Peyer's patch (tissue), 4 donors: ENCODE data around the gene PLEKHA6. TPM values are rescaled to one million over a fixed set of nuclear protein-coding genes. Genes with fewer than 3 reads are reported as not detected.

ENCODE experiments used
- DNase-seq, 3 donors: peaks; one replicate each; pipeline ENCODE4 v3.0.0-alpha.2; 2017 to 2019
- H3K27ac ChIP-seq, 4 donors: fragments of 200-600 bp; sonication (generic); one replicate each; pipeline ENCODE4 v1.5.1; 2016 to 2019
- H3K27me3 ChIP-seq, 2 donors: fragments of 200-600 bp; sonication (generic); one replicate each; pipeline ENCODE4 v1.5.1; 2019
- H3K36me3 ChIP-seq, 3 donors: fragments of 200-600 bp; sonication (generic); one replicate each; pipeline ENCODE4 v1.5.1; 2016 to 2019
- H3K4me1 ChIP-seq, 4 donors: fragments of 200-600 bp; sonication (generic); one replicate each; pipeline ENCODE4 v1.5.1; 2016 to 2019
- H3K4me3 ChIP-seq, 4 donors: fragments of 200-600 bp; sonication (generic); 1 replicate in 3 of 4; 2 replicates in 1 of 4; pipeline ENCODE4 v1.5.1; 2016 to 2019; ENCODE audit warnings: mild to moderate bottlenecking in 1 of 4
- H3K9me3 ChIP-seq, 4 donors: fragments of 200-600 bp; sonication (generic); one replicate each; pipeline ENCODE4 v1.5.1; 2016 to 2019; ENCODE audit warnings: mild to moderate bottlenecking in 1 of 4
- POLR2A ChIP-seq, 2 donors: fragments of 450-650 bp; IDR thresholded peaks; one replicate each; pipeline ENCODE4 v1.5.1; 2017; ENCODE audit warnings: antibody characterized with exemption in 2 of 2, mild to moderate bottlenecking in 2 of 2, moderate library complexity in 2 of 2
- total RNA-seq, 4 donors: library from RNA; depleted of rRNA; stranded (reverse); fragments of >200 nt; gene quantifications; one replicate each; pipeline ENCODE4 v1.1.0, GENCODE V29; 2016
- TF ChIP-seq, protein P1 (sequence below), 6 experiments: fragments of 450-650 bp in 4 of 6; fragments of 200-600 bp in 2 of 6; sonication (generic) in 1 of 6; IDR thresholded peaks; one replicate each; pipeline ENCODE4 v1.5.1; 2017 to 2019; ENCODE audit warnings: antibody characterized with exemption in 6 of 6, mild to moderate bottlenecking in 3 of 6, moderate library complexity in 1 of 6

Gene PLEKHA6, protein sequence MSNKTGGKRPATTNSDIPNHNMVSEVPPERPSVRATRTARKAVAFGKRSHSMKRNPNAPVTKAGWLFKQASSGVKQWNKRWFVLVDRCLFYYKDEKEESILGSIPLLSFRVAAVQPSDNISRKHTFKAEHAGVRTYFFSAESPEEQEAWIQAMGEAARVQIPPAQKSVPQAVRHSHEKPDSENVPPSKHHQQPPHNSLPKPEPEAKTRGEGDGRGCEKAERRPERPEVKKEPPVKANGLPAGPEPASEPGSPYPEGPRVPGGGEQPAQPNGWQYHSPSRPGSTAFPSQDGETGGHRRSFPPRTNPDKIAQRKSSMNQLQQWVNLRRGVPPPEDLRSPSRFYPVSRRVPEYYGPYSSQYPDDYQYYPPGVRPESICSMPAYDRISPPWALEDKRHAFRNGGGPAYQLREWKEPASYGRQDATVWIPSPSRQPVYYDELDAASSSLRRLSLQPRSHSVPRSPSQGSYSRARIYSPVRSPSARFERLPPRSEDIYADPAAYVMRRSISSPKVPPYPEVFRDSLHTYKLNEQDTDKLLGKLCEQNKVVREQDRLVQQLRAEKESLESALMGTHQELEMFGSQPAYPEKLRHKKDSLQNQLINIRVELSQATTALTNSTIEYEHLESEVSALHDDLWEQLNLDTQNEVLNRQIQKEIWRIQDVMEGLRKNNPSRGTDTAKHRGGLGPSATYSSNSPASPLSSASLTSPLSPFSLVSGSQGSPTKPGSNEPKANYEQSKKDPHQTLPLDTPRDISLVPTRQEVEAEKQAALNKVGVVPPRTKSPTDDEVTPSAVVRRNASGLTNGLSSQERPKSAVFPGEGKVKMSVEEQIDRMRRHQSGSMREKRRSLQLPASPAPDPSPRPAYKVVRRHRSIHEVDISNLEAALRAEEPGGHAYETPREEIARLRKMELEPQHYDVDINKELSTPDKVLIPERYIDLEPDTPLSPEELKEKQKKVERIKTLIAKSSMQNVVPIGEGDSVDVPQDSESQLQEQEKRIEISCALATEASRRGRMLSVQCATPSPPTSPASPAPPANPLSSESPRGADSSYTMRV
- total RNA-seq: 10 to 100 TPM; 57.3 to 91.6 (median 70.2) TPM

DNA sequence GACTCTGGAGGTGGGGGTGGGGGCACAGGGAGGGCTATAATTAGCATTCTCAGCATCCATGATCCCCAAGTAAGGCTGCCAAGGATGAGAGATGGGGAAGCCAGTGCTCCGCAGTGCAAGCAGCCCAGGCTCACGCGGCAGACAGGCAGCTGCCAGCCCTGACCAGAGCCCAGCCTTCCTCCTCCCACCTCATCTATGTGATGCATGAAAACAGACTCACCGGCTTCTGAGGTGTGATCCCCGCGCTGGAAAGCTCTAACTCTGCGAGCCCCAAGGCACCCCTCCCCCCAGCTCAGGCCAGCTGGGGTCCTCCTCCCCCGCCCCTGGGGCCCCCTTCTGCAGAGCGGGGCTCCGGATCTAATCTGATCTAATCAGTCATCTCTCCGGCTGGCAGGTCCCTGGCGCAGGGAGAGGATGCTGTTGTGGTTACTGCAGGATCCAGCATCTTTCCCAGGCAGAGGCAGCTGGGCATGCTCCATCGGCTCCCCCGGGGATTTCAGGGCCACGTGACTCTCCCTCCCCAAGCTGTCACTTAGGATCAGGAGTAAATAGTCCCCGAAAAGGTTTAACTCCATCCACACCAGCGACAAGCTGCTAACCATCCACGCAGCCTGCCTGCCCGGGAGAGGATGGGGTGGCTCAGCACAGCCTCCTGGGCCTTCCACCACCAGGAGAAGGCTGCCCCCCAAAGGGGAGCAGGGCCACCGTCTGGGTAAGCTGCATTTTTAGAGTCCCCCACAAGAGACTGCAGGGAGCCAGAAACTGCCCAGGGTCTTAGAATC lies at the start of gene PLEKHA6:
PLEKHA6 (minus strand) TSS at position 456 of the 782 bp plus-strand sequence. CDS start 86,202 bp downstream, outside the sequence.
- Histone ChIP-seq H3K27ac (peak within 1 kb of the TSS in 3 of 4 donors; percentile 10 to 31 (median 11)), H3K27me3 (no peaks in the 10 kb centered on the region), H3K4me3 (no peak within 1 kb of the TSS), H3K9me3 (no peaks in the 10 kb centered on the region), H3K36me3 (no peaks in the 10 kb centered on the region), H3K4me1 (peaks cover 4 to 10% (median 7%) of the 10 kb centered on the region in 4 donors)
- no peak for TF ChIP-seq POLR2A (IDR thresholded peaks at IDR 0.05)
- TF ChIP-seq, protein P1, sequence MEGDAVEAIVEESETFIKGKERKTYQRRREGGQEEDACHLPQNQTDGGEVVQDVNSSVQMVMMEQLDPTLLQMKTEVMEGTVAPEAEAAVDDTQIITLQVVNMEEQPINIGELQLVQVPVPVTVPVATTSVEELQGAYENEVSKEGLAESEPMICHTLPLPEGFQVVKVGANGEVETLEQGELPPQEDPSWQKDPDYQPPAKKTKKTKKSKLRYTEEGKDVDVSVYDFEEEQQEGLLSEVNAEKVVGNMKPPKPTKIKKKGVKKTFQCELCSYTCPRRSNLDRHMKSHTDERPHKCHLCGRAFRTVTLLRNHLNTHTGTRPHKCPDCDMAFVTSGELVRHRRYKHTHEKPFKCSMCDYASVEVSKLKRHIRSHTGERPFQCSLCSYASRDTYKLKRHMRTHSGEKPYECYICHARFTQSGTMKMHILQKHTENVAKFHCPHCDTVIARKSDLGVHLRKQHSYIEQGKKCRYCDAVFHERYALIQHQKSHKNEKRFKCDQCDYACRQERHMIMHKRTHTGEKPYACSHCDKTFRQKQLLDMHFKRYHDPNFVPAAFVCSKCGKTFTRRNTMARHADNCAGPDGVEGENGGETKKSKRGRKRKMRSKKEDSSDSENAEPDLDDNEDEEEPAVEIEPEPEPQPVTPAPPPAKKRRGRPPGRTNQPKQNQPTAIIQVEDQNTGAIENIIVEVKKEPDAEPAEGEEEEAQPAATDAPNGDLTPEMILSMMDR (IDR thresholded peaks at IDR 0.05): peak in 2 of 6 experiments; percentile 31 to 34
- DNase-seq: no peak

DNA sequence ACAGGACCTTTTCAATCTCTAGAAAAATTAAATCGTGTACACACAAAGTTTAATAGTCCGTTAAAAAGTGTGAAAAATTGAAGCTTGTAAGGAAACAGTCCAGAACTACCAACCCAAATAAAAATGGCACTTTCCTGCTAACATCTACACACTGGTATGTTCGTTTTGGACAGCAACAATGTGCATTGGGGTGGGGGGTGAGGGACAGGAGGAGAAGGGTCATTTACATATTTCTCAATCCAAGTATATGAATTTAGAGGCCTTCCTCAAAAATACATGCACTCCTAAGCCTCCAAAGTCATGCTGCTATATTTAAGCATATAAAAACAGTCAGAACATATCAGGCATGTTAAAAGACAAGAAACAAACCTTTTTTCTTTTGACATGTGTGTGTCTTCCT lies 49.4 kb upstream of the PLEKHA6 start:
- H3K4me1 ChIP-seq: peaks cover 0 to 41% (median 2%) of the 10 kb centered on the region in 4 donors
- H3K27ac ChIP-seq: peak overlapping the region in 3 of 4 donors; percentile 89 to 97 (median 93)
- TF ChIP-seq, protein P1 (IDR thresholded peaks at IDR 0.05): no peak
- no peak for TF ChIP-seq POLR2A (IDR thresholded peaks at IDR 0.05)
- H3K4me3 ChIP-seq: peak overlapping the region; percentile 68 to 82 (median 74)
- H3K36me3 ChIP-seq: peaks cover 0 to 21% (median 0%) of the 10 kb centered on the region in 3 donors
- H3K9me3 ChIP-seq: no peaks in the 10 kb centered on the region
- no peaks in the 10 kb centered on the region for H3K27me3 ChIP-seq
- DNase-seq: no peak

DNA sequence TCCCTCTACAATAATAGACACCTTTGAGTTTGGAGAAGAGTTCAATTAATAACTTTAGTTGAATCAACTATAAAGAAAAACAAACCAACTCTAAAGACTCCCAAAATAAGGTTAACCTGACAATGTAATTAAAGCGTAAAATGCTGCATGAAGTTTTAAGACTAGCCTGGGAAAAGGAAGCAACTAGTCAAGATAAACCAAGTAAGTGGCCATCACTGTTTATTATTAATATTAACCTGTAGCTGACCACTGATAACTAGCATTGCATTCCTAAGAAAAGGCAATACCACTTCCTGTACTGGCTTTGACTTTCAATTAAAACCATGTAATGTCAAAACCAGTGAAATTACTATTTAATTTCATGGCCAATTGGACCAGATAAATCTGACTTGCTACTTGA lies 48.9 kb upstream of the PLEKHA6 start:
- Histone ChIP-seq H3K9me3 (no peaks in the 10 kb centered on the region), H3K27ac (peak overlapping the region in 2 of 4 donors; percentile 6 to 97), H3K27me3 (no peaks in the 10 kb centered on the region), H3K36me3 (peaks cover 0 to 26% (median 0%) of the 10 kb centered on the region in 3 donors), H3K4me3 (peak overlapping the region; percentile 68 to 82 (median 74)), H3K4me1 (peaks cover 0 to 39% (median 2%) of the 10 kb centered on the region in 4 donors)
- TF ChIP-seq POLR2A (IDR thresholded peaks at IDR 0.05): no peak
- TF ChIP-seq, protein P1 (IDR thresholded peaks at IDR 0.05): no peak
- DNase-seq: no peak

DNA sequence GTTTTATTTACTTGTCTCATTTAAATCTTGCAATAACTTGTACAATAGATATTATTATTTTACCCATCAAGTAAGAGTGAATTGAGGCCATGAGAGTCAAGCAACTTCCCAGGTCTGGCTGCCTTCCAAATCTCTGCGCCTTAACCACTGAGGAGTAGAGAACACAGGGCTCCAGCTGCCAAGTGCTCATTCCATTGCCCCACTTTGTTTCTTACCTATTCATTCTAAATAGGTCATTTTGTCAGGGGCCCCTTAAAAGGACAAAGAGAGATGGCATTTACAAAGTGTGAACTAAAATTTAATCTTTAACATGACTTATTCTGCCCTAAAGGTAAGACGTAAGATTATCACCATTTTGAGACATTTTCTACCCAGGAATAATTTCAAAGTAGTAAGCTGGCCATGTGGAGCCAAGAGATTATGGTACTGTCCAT lies 48.4 kb upstream of the PLEKHA6 start:
- Histone ChIP-seq H3K4me3 (peak overlapping the region; percentile 68 to 82 (median 74)), H3K9me3 (no peaks in the 10 kb centered on the region), H3K4me1 (peaks cover 0 to 34% (median 2%) of the 10 kb centered on the region in 4 donors), H3K27ac (peak overlapping the region in 2 of 4 donors; percentile 6 to 97), H3K36me3 (peaks cover 0 to 31% (median 0%) of the 10 kb centered on the region in 3 donors), H3K27me3 (no peaks in the 10 kb centered on the region)
- no peak for TF ChIP-seq POLR2A (IDR thresholded peaks at IDR 0.05)
- TF ChIP-seq, protein P1 (IDR thresholded peaks at IDR 0.05): no peak
- peak in 2 of 3 donors; percentile 41 to 82 for DNase-seq
